ENCODE data around the gene KIF23. TPM values are rescaled to one million over a fixed set of nuclear protein-coding genes. Genes with fewer than 3 reads are reported as not detected.
"Not testable (repeated sequence)": the region's sequence is repeated elsewhere in the genome, so short reads cannot be mapped to it uniquely, and the experiment has no call there.

KIF23 gene
- total RNA-seq, 2 donors from 2014 or later, result 2.6 to 7.4 TPM

DNA sequence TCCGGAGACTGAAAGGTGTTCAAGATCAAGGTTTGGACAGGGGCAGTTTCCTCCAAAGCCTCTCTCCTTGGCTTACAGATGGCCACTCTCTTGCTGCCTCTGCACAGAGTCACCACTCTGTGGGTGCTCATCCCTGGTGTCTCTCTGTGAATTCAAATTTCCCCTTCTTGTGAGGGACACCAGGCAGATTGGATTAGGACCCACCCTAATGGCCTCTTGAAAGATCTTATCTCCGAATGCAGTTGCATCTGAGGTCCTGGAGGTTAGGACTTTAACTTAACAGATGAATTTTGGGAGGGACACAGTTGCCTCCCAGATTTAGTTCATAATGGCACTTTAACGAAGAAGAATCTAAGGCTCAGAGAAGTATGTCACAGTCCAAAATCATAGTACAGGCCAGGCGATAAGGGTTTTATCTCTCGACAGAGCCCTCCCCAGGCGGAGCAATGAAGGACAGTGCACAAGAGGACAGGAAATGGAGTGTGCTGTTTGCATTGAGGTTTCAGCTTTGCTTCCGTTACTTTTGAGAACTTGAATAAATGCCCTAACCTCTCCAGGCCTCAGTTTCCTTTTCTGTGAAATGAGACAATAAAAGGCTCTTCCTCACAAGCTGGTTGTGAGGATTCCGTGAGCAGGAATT lies 38.9 kb upstream of the KIF23 start:
- intact Hi-C loops (cut with DNase I), result no loop called here
- WGBS, result 84% methylated on average over 8 of the region's 8 CpGs
- DNase-seq (ENCODE audit: low spot score), result no peak

DNA sequence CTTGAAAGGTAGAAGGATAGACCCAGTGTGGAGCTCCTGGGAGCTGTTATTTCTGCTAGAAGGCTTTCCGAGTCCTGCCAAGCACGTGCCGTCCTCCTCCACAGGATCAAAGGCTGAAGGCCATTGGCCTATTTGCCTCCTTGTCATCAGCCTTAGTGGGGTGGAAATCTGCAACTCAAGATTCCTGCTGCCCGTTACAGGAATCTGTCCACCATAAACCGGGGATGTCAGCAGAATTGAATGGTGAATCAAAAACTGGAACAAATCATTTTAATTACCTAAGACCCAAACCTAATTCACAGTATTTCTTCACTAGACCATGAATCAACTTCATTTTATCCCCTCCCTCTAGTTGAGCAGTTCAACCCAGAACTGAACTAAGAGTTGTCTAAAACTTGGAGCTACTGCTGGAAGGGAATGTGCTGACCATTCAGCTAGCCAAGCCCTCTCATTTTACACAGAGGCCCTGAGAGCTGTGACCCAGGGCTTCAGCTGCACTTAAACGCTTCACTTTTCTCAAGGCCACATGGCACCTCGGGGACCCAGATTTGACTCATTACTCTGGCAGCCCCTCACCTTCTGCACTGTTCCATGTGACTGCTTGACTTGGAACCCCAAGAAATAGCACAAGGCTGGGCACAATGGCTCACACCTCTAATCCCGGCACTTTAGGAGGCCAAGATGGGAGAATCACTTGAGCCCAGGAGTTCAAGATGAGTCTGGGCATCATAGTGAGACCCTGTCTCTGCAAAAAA lies 36.8 kb upstream of the KIF23 start:
- intact Hi-C loops (cut with DNase I), result no loop called here
- TF ChIP-seq, protein P1, sequence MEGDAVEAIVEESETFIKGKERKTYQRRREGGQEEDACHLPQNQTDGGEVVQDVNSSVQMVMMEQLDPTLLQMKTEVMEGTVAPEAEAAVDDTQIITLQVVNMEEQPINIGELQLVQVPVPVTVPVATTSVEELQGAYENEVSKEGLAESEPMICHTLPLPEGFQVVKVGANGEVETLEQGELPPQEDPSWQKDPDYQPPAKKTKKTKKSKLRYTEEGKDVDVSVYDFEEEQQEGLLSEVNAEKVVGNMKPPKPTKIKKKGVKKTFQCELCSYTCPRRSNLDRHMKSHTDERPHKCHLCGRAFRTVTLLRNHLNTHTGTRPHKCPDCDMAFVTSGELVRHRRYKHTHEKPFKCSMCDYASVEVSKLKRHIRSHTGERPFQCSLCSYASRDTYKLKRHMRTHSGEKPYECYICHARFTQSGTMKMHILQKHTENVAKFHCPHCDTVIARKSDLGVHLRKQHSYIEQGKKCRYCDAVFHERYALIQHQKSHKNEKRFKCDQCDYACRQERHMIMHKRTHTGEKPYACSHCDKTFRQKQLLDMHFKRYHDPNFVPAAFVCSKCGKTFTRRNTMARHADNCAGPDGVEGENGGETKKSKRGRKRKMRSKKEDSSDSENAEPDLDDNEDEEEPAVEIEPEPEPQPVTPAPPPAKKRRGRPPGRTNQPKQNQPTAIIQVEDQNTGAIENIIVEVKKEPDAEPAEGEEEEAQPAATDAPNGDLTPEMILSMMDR (IDR thresholded peaks at IDR 0.05), result no peak
- TF ChIP-seq POLR2A (IDR thresholded peaks at IDR 0.05) (no peak), POLR2AphosphoS5 (IDR thresholded peaks at IDR 0.05) (no peak)
- DNase-seq (ENCODE audit: low spot score), result no peak
- no peaks in the 10 kb centered on the region for H3K36me3 ChIP-seq
- H3K4me1 ChIP-seq (replicated peaks), result no peaks in the 10 kb centered on the region
- no peaks in the 10 kb centered on the region for H3K9me3 ChIP-seq
- H3K4me3 ChIP-seq, result no peak overlapping the region
- no peak overlapping the region for H3K27ac ChIP-seq
- WGBS, result 88% methylated on average over 8 of the region's 8 CpGs
- no peaks in the 10 kb centered on the region for H3K27me3 ChIP-seq (replicated peaks; ENCODE audit: insufficient read depth)

More for the DNA sequence above, 38.9 kb upstream of the KIF23 start:
- no peak overlapping the region for H3K27ac ChIP-seq
- TF ChIP-seq POLR2AphosphoS5 (IDR thresholded peaks at IDR 0.05) (no peak), POLR2A (IDR thresholded peaks at IDR 0.05) (no peak)
- TF ChIP-seq, protein P1 (IDR thresholded peaks at IDR 0.05), result no peak
- no peaks in the 10 kb centered on the region for H3K27me3 ChIP-seq (replicated peaks; ENCODE audit: insufficient read depth)
- no peaks in the 10 kb centered on the region for H3K9me3 ChIP-seq
- H3K4me3 ChIP-seq, result no peak overlapping the region
- no peaks in the 10 kb centered on the region for H3K36me3 ChIP-seq
- H3K4me1 ChIP-seq (replicated peaks), result no peaks in the 10 kb centered on the region

DNA sequence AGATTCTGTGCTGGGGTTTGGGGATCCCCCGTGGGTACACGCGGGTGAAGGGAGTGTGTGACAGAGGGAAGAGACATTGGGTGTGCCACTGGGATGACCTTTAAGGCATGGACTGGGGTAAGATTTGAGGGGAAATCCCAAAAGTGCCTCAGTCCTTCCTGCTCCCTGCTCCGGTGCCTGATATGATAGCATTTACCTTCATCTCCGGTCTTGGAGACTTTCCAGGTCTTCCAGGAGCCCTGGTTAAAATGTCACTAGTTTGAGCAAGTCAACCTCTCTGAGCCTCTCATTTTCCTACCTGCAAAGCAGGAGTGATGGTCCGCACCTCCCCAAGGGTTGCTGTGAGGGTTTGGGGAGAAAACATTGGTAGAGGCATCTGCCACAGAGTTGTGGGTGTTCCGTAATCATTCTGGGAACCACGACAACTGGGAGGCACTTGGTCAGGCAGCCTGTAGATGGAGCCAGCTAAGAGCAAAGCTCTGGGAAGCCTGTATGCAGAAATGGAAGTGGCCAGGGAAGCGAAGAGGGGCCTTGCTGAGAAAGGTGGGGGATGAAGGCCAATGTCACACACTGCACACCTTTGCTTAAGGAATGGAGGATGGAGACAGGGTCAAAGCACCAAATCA lies 33.9 kb upstream of the KIF23 start:
- no peaks in the 10 kb centered on the region for H3K4me1 ChIP-seq (replicated peaks)
- H3K9me3 ChIP-seq, result no peaks in the 10 kb centered on the region
- intact Hi-C loops (cut with DNase I), result no loop called here
- H3K27ac ChIP-seq, result no peak overlapping the region
- TF ChIP-seq, protein P1 (IDR thresholded peaks at IDR 0.05), result no peak
- TF ChIP-seq POLR2AphosphoS5 (IDR thresholded peaks at IDR 0.05), result no peak
- TF ChIP-seq POLR2A (IDR thresholded peaks at IDR 0.05), result no peak
- 83% methylated on average over 9 of the region's 9 CpGs for WGBS
- DNase-seq (ENCODE audit: low spot score), result no peak
- no peaks in the 10 kb centered on the region for H3K36me3 ChIP-seq
- no peak overlapping the region for H3K4me3 ChIP-seq
- no peaks in the 10 kb centered on the region for H3K27me3 ChIP-seq (replicated peaks; ENCODE audit: insufficient read depth)

DNA sequence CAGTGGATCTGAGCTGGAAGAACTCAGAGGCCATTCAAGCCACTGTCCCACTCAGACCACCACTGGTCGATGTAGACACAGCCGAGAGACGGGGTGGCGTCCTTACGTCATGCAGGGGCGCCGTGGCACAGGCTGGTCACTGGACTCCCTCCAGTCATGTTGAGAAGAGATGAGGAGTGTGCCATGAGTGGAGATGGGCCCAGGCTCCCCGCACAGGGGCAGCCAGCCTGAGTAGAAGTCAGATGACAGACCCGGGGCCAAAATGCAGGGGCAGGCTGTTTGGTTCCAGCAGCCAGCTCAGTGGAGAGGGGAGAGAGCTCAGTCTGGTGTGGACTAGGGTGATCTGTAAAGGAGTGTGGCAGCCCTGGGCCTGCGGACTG lies 33.4 kb upstream of the KIF23 start:
- no peak for DNase-seq (ENCODE audit: low spot score)
- Histone ChIP-seq H3K4me1 (replicated peaks) (no peaks in the 10 kb centered on the region), H3K9me3 (no peaks in the 10 kb centered on the region), H3K27me3 (replicated peaks; ENCODE audit: insufficient read depth) (no peaks in the 10 kb centered on the region), H3K27ac (no peak overlapping the region), H3K4me3 (no peak overlapping the region), H3K36me3 (no peaks in the 10 kb centered on the region)
- 96% methylated on average over 10 of the region's 10 CpGs for WGBS
- intact Hi-C loops (cut with DNase I), result no loop called here
- TF ChIP-seq, protein P1 (IDR thresholded peaks at IDR 0.05), result no peak
- TF ChIP-seq POLR2AphosphoS5 (IDR thresholded peaks at IDR 0.05), result no peak
- no peak for TF ChIP-seq POLR2A (IDR thresholded peaks at IDR 0.05)

DNA sequence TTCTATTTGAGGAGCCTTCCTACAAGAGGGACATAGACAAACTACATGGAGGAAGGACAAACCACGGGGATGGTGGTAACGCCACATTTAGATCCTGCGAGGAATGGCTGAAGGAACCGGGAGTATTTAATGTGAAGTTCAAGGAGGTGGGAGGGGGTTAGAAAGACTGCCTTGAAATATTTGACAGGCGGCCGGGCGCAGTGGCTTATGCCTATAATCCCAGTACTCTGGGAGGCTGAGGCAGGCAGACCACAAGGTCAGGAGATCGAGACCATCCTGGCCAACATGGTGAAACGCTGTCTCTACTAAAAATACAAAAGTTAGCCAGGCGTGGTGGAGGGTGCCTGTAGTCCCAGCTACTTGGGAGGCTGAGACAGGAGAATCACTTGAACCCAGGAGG lies 32.0 kb upstream of the KIF23 start:
- DNase-seq (ENCODE audit: low spot score), result not testable (repeated sequence)

GRCh38 chr15:69384066-69384465 lies 30.1 kb upstream of the KIF23 start:
- H3K27ac ChIP-seq; H3K4me1 ChIP-seq (replicated peaks); intact Hi-C loops (cut with DNase I); DNase-seq (ENCODE audit: low spot score); H3K27me3 ChIP-seq (replicated peaks; ENCODE audit: insufficient read depth); H3K36me3 ChIP-seq; H3K9me3 ChIP-seq; H3K4me3 ChIP-seq: not testable (repeated sequence)
- 93% methylated on average over 15 of the region's 18 CpGs for WGBS

More for the DNA sequence above, 32.0 kb upstream of the KIF23 start:
- H3K27ac ChIP-seq; H3K4me3 ChIP-seq; H3K4me1 ChIP-seq (replicated peaks); H3K27me3 ChIP-seq (replicated peaks; ENCODE audit: insufficient read depth); H3K36me3 ChIP-seq; intact Hi-C loops (cut with DNase I); H3K9me3 ChIP-seq: not testable (repeated sequence)
- WGBS, result 96% methylated on average over 10 of the region's 10 CpGs
